CD4-positive, alpha-beta memory T cell (primary cell): Measurements from ENCODE around the gene LSS. TPM values are rescaled to one million over a fixed set of nuclear protein-coding genes. Genes with fewer than 3 reads are reported as not detected.

Experiments used
- CTCF ChIA-PET: fragments of 350-600 bp; sonication (Branson Sonifier 250); formaldehyde crosslinking; loops from one replicate; lab custom pipeline; 2021; ENCODE audit warnings: inconsistent platforms; ENCODE audit not compliant: partially characterized antibody; lab: Charles Lee
- POLR2A ChIA-PET: fragments of 350-600 bp; sonication (Branson Sonifier 250); formaldehyde crosslinking; loops from one replicate; lab custom pipeline; 2021; ENCODE audit not compliant: partially characterized antibody; lab: Charles Lee
- DNase-seq, 5 donors: peaks; one replicate each; pipeline versions ENCODE4 v3.0.0 to v3.0.0-alpha.2; 2020 to 2022; ENCODE audit warnings: mixed read lengths in 1 of 5
- H3K27ac ChIP-seq: one replicate; pipeline ENCODE4 v1.7.0; 2013; ENCODE audit warnings: low read depth, low read length
- H3K27me3 ChIP-seq: 2 replicates; pipeline ENCODE4 v1.7.0; 2013; ENCODE audit warnings: mild to moderate bottlenecking, low read length, moderate library complexity; ENCODE audit not compliant: insufficient read depth
- H3K36me3 ChIP-seq: 2 replicates; pipeline ENCODE4 v1.7.0; 2013; ENCODE audit warnings: mild to moderate bottlenecking, low read length, moderate library complexity; ENCODE audit not compliant: insufficient read depth
- H3K4me1 ChIP-seq: 2 replicates; pipeline ENCODE4 v1.7.0; 2013; ENCODE audit warnings: mild to moderate bottlenecking, low read length, moderate library complexity; ENCODE audit not compliant: insufficient read depth
- H3K4me3 ChIP-seq, 2 donors: one replicate each; pipeline ENCODE4 v1.7.0; 2013; ENCODE audit warnings: low read length in 2 of 2, mild to moderate bottlenecking in 1 of 2
- H3K9me3 ChIP-seq, 2 donors: one replicate each; pipeline ENCODE4 v1.7.0; 2013; ENCODE audit warnings: low read length in 2 of 2, control low read depth in 1 of 2; ENCODE audit not compliant: control insufficient read depth in 1 of 2
- H3K27ac Mint-ChIP-seq, 7 donors: one replicate each; pipeline ENCODE4 v1.8.0; 2020 to 2021; ENCODE audit warnings: mixed read lengths in 7 of 7, mild to moderate bottlenecking in 6 of 7, inconsistent platforms in 3 of 7, moderate library complexity in 3 of 7
- H3K27me3 Mint-ChIP-seq, 2 donors: one replicate each; pipeline ENCODE4 v1.8.0; 2020 to 2021; ENCODE audit warnings: mixed read lengths in 2 of 2
- H3K36me3 Mint-ChIP-seq, 2 donors: one replicate each; pipeline ENCODE4 v1.8.0; 2020 to 2021; ENCODE audit warnings: mixed read lengths in 2 of 2, inconsistent platforms in 1 of 2, mild to moderate bottlenecking in 1 of 2
- H3K4me1 Mint-ChIP-seq, 4 donors: one replicate each; pipeline ENCODE4 v1.8.0; 2020 to 2021; ENCODE audit warnings: mixed read lengths in 4 of 4, mild to moderate bottlenecking in 1 of 4
- H3K4me3 Mint-ChIP-seq, 8 donors: one replicate each; pipeline ENCODE4 v1.8.0; 2020 to 2021; ENCODE audit warnings: mixed read lengths in 8 of 8, mild to moderate bottlenecking in 7 of 8, moderate library complexity in 6 of 8, inconsistent platforms in 3 of 8
- H3K9me3 Mint-ChIP-seq, 8 donors: one replicate each; pipeline ENCODE4 v1.8.0; 2020 to 2021; ENCODE audit warnings: mixed read lengths in 8 of 8, mild to moderate bottlenecking in 5 of 8, inconsistent platforms in 3 of 8, moderate library complexity in 1 of 8
- intact Hi-C: fragments of 100-400 bp; cut with micrococcal nuclease; formaldehyde crosslinking; loops from one replicate; pipeline ENCODE4 v1.15.1; 2023
- polyA plus RNA-seq, 2 donors: library from polyadenylated mRNA; unstranded; fragments of 300-500 nt; fragmentation: Illumina TruSeq; gene quantifications; one replicate each; pipeline ENCODE4 v1.2.3, GENCODE V29; 2021
- total RNA-seq, 2 experiments: library from RNA; stranded (reverse); gene quantifications; one replicate each; pipeline ENCODE4 v1.2.3, GENCODE V29; 2021

Gene LSS
- total and polyA plus RNA-seq, 4 experiments from 2014 or later, result 15.3 to 54.5 (median 35.1) TPM

DNA sequence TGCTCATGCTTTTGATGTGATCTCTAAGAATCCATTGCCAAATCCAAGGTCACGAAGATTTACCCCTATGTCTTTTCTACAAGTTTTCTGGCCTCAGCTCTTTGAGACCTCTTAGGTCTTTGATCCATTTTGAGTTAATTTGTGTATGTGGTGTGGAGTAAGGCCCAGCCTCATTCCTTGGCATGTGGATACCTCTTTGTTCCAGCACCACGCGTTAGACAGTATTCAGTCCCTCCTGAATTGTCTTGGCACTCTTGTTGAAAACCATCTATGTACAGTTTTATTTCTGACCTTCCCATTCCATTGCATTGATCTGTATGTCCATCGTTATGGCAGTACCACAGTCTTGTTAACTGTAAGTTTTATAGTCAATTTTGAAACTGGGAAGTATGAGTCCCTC, 65.2 kb downstream of the LSS start:
- Histone ChIP-seq H3K27ac (no peak overlapping the region), H3K9me3 (no peaks in the 10 kb centered on the region), H3K36me3 (no peaks in the 10 kb centered on the region), H3K4me1 (no peaks in the 10 kb centered on the region), H3K4me3 (no peak overlapping the region), H3K27me3 (no peaks in the 10 kb centered on the region)
- CTCF ChIA-PET, result no interaction called here
- Mint-ChIP-seq H3K4me3 (no peak overlapping the region), H3K9me3 (no peaks in the 10 kb centered on the region), H3K36me3 (no peaks in the 10 kb centered on the region), H3K27me3 (peaks cover 0 to 8% of the 10 kb centered on the region in 2 donors), H3K27ac (peak overlapping the region in 2 of 7 donors; percentile 5 to 10), H3K4me1 (no peaks in the 10 kb centered on the region)
- POLR2A ChIA-PET, result no interaction called here
- intact Hi-C loops, result no loop called here
- no peak for DNase-seq

DNA sequence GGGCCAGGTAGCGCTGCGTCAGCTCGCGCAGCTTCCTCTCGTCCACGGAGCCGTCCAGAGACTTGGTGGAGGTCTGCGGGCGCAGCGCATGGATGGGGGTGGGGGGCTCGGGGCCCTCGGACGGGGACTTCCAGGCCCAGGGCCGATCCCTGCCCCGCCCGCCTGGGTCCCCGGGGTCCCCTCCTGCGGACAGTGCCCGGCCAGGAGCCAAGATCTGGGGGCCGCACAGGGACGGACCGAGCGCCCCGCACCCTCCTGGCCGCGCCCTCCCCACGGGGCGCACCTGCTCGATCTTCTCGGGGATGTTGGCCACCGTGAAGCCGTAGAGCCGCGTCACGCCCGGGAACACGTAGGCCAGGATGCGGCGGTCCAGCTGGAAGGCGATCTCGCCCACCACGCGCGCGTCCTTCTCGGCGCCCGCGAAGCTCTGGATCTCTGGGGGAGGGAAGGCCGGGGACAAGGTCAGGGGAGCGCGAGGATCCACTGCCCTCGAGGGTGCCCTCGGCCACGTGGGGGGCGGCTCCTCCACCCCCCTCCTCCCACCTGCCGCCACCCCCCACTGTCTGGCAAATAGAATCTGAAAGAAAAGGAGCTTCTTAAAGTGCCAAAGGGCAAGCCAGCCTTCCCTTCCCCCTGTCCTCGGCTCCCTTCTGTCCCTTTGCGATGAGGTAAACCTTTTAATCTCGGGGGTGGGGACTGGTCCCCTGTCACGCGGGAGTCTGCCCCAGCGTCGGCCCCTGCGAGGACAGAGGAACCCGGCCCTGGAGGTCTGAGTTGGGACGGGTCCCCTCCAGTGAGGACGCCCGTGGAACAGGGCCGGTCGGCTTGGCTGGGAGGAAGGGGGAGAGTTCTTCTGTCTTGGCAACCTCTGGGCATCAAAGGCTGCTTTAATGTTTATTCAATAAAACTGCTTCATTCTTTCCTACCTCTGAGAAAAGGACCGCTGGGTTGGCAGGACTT, 66.7 kb downstream of the LSS start:
- Mint-ChIP-seq H3K4me1 (no peaks in the 10 kb centered on the region), H3K4me3 (peak overlapping the region in 1 of 8 donors; percentile 31), H3K36me3 (no peaks in the 10 kb centered on the region), H3K27ac (no peak overlapping the region), H3K27me3 (peaks cover 0 to 8% of the 10 kb centered on the region in 2 donors), H3K9me3 (peaks cover 0 to 2% (median 0%) of the 10 kb centered on the region in 8 donors)
- Histone ChIP-seq H3K36me3 (no peaks in the 10 kb centered on the region), H3K9me3 (no peaks in the 10 kb centered on the region), H3K4me1 (no peaks in the 10 kb centered on the region), H3K4me3 (no peak overlapping the region), H3K27me3 (no peaks in the 10 kb centered on the region), H3K27ac (no peak overlapping the region)
- CTCF ChIA-PET, result no interaction called here
- DNase-seq, result no peak
- POLR2A ChIA-PET, result no interaction called here
- intact Hi-C loops, result no loop called here

DNA sequence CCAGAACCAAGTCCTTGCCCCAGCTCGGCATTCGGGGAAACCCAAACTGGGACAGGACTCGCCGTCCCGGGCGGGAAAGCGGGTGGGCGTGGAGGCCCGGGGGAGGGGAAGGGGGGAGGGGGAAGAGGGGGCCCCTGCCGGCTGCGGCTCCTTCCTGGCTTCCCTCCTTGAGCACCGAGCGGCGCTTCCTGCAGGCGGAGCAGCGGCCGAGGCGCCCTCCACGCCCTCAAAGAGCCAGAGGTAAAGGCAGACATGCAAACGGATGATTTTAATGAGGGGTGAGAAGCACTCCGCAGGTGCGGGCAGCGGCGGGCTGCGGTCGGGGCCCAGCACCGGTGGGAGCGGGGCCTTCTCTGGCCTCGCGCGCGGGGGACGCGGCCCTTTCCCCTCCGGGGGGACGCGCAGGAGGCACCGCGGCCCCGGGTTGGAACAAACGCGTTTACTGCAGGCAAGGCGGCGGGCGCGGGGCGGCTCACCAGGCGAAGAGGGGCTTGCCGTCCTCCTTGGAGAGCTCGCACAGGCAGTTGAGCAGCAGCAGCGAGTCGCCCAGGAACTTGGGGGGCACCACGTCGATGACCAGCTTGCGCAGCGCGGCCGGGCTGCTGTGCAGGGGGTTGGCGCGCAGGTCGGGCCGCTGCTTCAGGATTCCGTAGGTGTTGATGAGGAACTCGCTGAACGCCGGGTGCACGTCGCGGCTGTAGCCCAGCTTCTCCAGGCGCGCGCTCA, 67.5 kb downstream of the LSS start:
- peaks cover 0 to 8% of the 10 kb centered on the region in 2 donors for H3K27me3 Mint-ChIP-seq
- DNase-seq, result peak in 1 of 5 donors; percentile 26
- peak overlapping the region in 3 of 8 donors; percentile 31 to 65 (median 44) for H3K4me3 Mint-ChIP-seq

DNA sequence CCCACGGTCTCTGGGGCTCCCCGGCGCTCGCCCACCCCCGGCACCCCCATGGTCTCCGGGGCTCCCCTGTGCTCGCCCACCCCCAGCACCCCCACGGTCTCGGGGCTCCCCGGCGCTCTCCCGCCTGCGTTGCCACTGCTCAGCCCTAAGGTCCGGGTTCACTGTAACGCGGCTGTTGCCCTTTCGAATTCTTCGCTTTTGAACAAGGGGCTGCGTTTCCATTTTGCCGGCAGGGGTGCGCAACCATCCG, 68.0 kb downstream of the LSS start:
- no peak overlapping the region for H3K27ac Mint-ChIP-seq
- no peaks in the 10 kb centered on the region for H3K4me1 ChIP-seq
- no peaks in the 10 kb centered on the region for H3K27me3 ChIP-seq
- H3K4me3 Mint-ChIP-seq, result no peak overlapping the region
- H3K4me3 ChIP-seq, result no peak overlapping the region
- no peaks in the 10 kb centered on the region for H3K4me1 Mint-ChIP-seq
- intact Hi-C loops, result no loop called here
- H3K36me3 ChIP-seq, result no peaks in the 10 kb centered on the region
- H3K36me3 Mint-ChIP-seq, result no peaks in the 10 kb centered on the region
- H3K9me3 ChIP-seq, result no peaks in the 10 kb centered on the region
- H3K9me3 Mint-ChIP-seq, result peaks cover 0 to 2% (median 0%) of the 10 kb centered on the region in 8 donors
- ChIA-PET POLR2A (no interaction called here), CTCF (no interaction called here)
- no peak overlapping the region for H3K27ac ChIP-seq
- no peak for DNase-seq
- H3K27me3 Mint-ChIP-seq, result peaks cover 0 to 8% of the 10 kb centered on the region in 2 donors

More for the DNA sequence above, 67.5 kb downstream of the LSS start:
- H3K27ac ChIP-seq, result no peak overlapping the region
- no peaks in the 10 kb centered on the region for H3K36me3 ChIP-seq
- no peaks in the 10 kb centered on the region for H3K9me3 ChIP-seq
- H3K4me1 ChIP-seq, result no peaks in the 10 kb centered on the region
- H3K4me3 ChIP-seq, result no peak overlapping the region
- H3K36me3 Mint-ChIP-seq, result no peaks in the 10 kb centered on the region
- intact Hi-C loops, result no loop called here
- peaks cover 0 to 2% (median 0%) of the 10 kb centered on the region in 8 donors for H3K9me3 Mint-ChIP-seq
- H3K4me1 Mint-ChIP-seq, result no peaks in the 10 kb centered on the region
- ChIA-PET POLR2A (no interaction called here), CTCF (no interaction called here)
- H3K27ac Mint-ChIP-seq, result no peak overlapping the region
- no peaks in the 10 kb centered on the region for H3K27me3 ChIP-seq

DNA sequence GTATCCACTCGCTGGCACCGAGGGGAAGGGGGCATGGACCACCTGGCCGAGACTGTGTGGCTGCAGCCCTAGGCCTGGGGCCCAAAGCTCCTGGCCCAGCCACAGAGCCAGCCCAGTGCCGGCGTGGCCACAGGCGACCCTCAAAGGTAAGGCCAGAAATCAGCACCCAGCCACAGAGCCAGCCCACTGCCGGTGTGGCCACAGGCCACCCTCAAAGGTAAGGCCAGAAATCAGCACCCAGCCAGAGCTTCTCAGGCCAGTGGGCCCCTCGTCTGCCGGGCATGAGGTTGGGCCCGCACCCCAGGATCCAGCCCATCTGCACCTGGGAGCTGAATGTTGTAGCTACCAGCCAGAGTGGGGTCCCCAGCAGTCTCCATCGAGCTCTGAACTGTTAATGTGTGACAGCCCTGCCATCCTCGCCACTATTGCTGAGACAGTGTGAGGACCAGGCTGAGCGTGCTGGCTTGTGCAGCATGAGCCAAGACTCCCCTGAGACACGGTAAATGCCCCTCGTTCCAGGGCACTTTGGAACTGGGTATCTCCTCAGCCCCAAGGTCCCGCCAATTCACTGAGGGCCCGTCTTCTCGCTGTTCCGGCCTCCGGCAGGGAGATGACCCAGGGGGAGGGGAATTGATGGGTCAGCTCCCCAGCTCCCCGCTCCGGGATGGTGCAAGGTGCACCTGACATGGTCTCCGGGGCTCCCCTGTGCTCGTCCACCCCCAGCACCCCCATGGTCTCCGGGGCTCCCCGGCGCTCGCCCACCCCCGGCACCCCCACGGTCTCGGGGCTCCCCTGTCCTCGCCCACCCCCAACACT, 68.5 kb downstream of the LSS start:
- no peak for DNase-seq
- Mint-ChIP-seq H3K36me3 (no peaks in the 10 kb centered on the region), H3K4me1 (no peaks in the 10 kb centered on the region), H3K27ac (peak overlapping the region in 1 of 7 donors; percentile 36), H3K27me3 (peaks cover 0 to 8% of the 10 kb centered on the region in 2 donors), H3K9me3 (peaks cover 0 to 2% (median 0%) of the 10 kb centered on the region in 8 donors), H3K4me3 (no peak overlapping the region)
- H3K27ac ChIP-seq, result no peak overlapping the region
- POLR2A ChIA-PET, result no interaction called here
- CTCF ChIA-PET, result no interaction called here
- intact Hi-C loops, result no loop called here
- no peaks in the 10 kb centered on the region for H3K9me3 ChIP-seq
- no peaks in the 10 kb centered on the region for H3K36me3 ChIP-seq
- H3K4me3 ChIP-seq, result no peak overlapping the region
- no peaks in the 10 kb centered on the region for H3K27me3 ChIP-seq
- H3K4me1 ChIP-seq, result no peaks in the 10 kb centered on the region

DNA sequence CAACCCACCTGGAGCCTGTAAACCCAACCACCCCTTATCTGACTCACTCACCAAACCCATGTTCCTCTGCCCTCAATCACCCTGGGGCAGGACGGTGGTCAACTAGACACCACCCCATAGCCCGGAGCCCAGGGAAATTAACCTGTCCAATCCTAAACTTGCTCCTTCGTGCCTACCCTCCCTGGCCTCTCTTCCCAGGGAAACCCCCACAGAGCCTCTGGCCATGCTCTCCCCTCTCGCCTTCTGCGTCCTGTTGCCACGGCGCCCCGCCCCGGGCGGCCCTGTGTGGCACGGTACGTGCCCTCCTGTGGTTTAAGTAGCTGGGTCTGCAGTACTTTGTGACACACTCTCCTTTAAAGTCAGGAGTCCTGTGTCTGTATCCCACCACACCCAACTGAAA, 69.2 kb downstream of the LSS start:
- no peaks in the 10 kb centered on the region for H3K4me1 Mint-ChIP-seq
- CTCF ChIA-PET, result no interaction called here
- intact Hi-C loops, result no loop called here
- no peaks in the 10 kb centered on the region for H3K27me3 ChIP-seq
- no peak overlapping the region for H3K27ac ChIP-seq
- H3K36me3 Mint-ChIP-seq, result no peaks in the 10 kb centered on the region
- no peaks in the 10 kb centered on the region for H3K4me1 ChIP-seq
- no peak overlapping the region for H3K27ac Mint-ChIP-seq
- H3K27me3 Mint-ChIP-seq, result peaks cover 0 to 6% of the 10 kb centered on the region in 2 donors
- no peaks in the 10 kb centered on the region for H3K36me3 ChIP-seq
- H3K4me3 Mint-ChIP-seq, result no peak overlapping the region
- H3K4me3 ChIP-seq, result no peak overlapping the region
- DNase-seq, result no peak
- POLR2A ChIA-PET, result no interaction called here
- no peaks in the 10 kb centered on the region for H3K9me3 ChIP-seq
- peaks cover 0 to 2% (median 0%) of the 10 kb centered on the region in 8 donors for H3K9me3 Mint-ChIP-seq
